Loucy (cell line): ENCODE results near the gene NUP188.

Experiments
- H2AFZ ChIP-seq: fragments of 200-600 bp; sonication (generic); 2 replicates; pipeline ENCODE4 v1.6.0; 2016; ENCODE audit warnings: antibody characterized with exemption, mild to moderate bottlenecking, low read length, moderate library complexity
- H3F3A ChIP-seq: fragments of 200-600 bp; 2 replicates; pipeline ENCODE4 v1.6.0; 2016; ENCODE audit warnings: antibody characterized with exemption, low read depth, mild to moderate bottlenecking
- H3K27me3 ChIP-seq: fragments of 200-600 bp; sonication (generic); 2 replicates; pipeline ENCODE4 v1.6.1; 2014; ENCODE audit warnings: low read length, mild to moderate bottlenecking; ENCODE audit not compliant: insufficient read depth, poor library complexity, severe bottlenecking
- H3K36me3 ChIP-seq: fragments of 200-600 bp; sonication (generic); 2 replicates; pipeline ENCODE4 v1.6.1; 2016; ENCODE audit warnings: low read length; ENCODE audit not compliant: insufficient read depth
- H3K4me1 ChIP-seq: fragments of 200-600 bp; sonication (generic); 2 replicates; pipeline ENCODE4 v1.5.1; 2014; ENCODE audit warnings: low read length, mild to moderate bottlenecking; ENCODE audit not compliant: insufficient read depth, poor library complexity, severe bottlenecking
- H3K4me2 ChIP-seq: fragments of 200-600 bp; sonication (generic); 2 replicates; pipeline ENCODE4 v1.6.0; 2014; ENCODE audit warnings: antibody characterized with exemption, low read length, low read depth, mild to moderate bottlenecking; ENCODE audit not compliant: poor library complexity, severe bottlenecking
- H3K4me3 ChIP-seq: fragments of 200-600 bp; sonication (generic); 2 replicates; pipeline ENCODE4 v1.5.1; 2014; ENCODE audit warnings: low read length, mild to moderate bottlenecking, mixed read lengths; ENCODE audit not compliant: poor library complexity, severe bottlenecking
- H3K79me2 ChIP-seq: fragments of 200-600 bp; sonication (generic); 2 replicates; pipeline ENCODE4 v1.6.1; 2014; ENCODE audit warnings: low read length; ENCODE audit not compliant: insufficient read depth
- H3K9ac ChIP-seq: fragments of 200-600 bp; sonication (generic); 2 replicates; pipeline ENCODE4 v1.6.0; 2014; ENCODE audit warnings: mild to moderate bottlenecking, low read depth, low read length, moderate library complexity; ENCODE audit not compliant: poor library complexity, severe bottlenecking
- H3K9me2 ChIP-seq: fragments of 200-600 bp; sonication (generic); replicated peaks from 2 replicates; pipeline ENCODE4 v1.6.1; 2016; ENCODE audit warnings: low read depth, low read length, mixed read lengths
- H3K9me3 ChIP-seq: fragments of 200-600 bp; sonication (generic); 2 replicates; pipeline ENCODE4 v1.6.1; 2014; ENCODE audit warnings: mild to moderate bottlenecking, antibody characterized with exemption, low read length, low read depth; ENCODE audit not compliant: insufficient read depth
- H4K20me1 ChIP-seq: fragments of 200-600 bp; sonication (generic); 2 replicates; pipeline ENCODE4 v1.6.0; 2014; ENCODE audit warnings: antibody characterized with exemption, low read length, mild to moderate bottlenecking; ENCODE audit not compliant: insufficient read depth, poor library complexity, severe bottlenecking
- EZH2phosphoT487 ChIP-seq: fragments of 200-600 bp; IDR thresholded peaks from 2 replicates; pipeline ENCODE4 v1.6.1; 2018; ENCODE audit warnings: antibody characterized with exemption, mild to moderate bottlenecking, moderate library complexity, borderline replicate concordance
- TF ChIP-seq, protein P1 (sequence below): fragments of 200-600 bp; sonication (generic); conservative IDR thresholded peaks from 2 replicates; pipeline ENCODE4 v1.5.1; 2014; ENCODE audit warnings: mild to moderate bottlenecking, antibody characterized with exemption, low read length

NUP188 gene

DNA sequence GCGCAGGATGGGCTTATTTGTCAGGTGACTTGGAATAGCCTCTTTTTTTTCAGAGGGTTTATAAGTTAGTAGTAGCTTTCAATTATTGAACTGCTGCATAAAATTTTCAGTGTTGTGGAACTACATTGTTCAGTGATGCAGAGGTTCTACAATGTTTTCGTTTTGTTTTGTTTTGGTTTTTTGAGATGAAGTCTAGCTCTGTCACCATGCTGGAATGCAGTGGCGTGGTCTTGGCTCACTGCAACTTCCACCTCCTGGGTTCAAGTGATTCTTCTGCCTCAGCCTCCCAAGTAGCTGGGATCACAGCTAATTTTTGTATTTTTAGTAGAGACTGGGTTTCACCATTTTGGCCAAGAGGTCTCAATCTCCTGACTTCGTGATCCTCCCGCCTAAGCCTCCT lies 22.0 kb downstream of the NUP188 start:
- no peak for TF ChIP-seq EZH2phosphoT487
- TF ChIP-seq, protein P1, sequence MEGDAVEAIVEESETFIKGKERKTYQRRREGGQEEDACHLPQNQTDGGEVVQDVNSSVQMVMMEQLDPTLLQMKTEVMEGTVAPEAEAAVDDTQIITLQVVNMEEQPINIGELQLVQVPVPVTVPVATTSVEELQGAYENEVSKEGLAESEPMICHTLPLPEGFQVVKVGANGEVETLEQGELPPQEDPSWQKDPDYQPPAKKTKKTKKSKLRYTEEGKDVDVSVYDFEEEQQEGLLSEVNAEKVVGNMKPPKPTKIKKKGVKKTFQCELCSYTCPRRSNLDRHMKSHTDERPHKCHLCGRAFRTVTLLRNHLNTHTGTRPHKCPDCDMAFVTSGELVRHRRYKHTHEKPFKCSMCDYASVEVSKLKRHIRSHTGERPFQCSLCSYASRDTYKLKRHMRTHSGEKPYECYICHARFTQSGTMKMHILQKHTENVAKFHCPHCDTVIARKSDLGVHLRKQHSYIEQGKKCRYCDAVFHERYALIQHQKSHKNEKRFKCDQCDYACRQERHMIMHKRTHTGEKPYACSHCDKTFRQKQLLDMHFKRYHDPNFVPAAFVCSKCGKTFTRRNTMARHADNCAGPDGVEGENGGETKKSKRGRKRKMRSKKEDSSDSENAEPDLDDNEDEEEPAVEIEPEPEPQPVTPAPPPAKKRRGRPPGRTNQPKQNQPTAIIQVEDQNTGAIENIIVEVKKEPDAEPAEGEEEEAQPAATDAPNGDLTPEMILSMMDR = no peak
- H3K9ac ChIP-seq = no peak overlapping the region
- no peaks in the 10 kb centered on the region for H3K27me3 ChIP-seq
- H3K4me3 ChIP-seq = no peak overlapping the region
- no peaks in the 10 kb centered on the region for H3K9me3 ChIP-seq
- H2AFZ ChIP-seq = no peak overlapping the region
- H3K36me3 ChIP-seq = peaks cover 24% of the 10 kb centered on the region; the same call in 1 of the 2 replicates
- H3K9me2 ChIP-seq = no peaks in the 10 kb centered on the region
- no peaks in the 10 kb centered on the region for H3F3A ChIP-seq
- no peak overlapping the region for H3K4me2 ChIP-seq
- no peaks in the 10 kb centered on the region for H3K4me1 ChIP-seq
- H4K20me1 ChIP-seq = no peaks in the 10 kb centered on the region
- H3K79me2 ChIP-seq = no peaks in the 10 kb centered on the region

DNA sequence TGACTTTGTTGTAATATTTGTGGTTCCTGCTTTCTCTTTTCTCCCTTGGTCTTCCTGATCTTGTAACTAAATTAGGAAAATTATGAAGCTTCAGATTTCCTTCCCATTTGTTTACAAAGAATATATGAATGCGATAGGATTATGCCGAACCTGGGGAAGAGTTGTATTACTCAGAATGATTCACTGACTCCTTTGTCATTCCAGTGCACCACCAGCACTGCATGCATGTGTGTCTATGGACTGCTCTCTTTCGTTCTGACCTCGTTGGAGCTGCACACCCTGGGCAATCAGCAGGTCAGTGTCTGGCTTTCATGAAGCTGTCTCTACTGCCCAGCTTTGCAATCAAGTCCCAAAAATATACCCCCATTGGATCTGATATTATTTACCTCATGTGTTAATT lies 25.5 kb downstream of the NUP188 start:
- Histone ChIP-seq H3K9me3 (no peaks in the 10 kb centered on the region), H3K4me3 (no peak overlapping the region), H3K79me2 (no peaks in the 10 kb centered on the region), H3K9me2 (no peaks in the 10 kb centered on the region), H3K36me3 (peaks cover 38% of the 10 kb centered on the region; the same call in 1 of the 2 replicates), H3K27me3 (no peaks in the 10 kb centered on the region), H3K9ac (no peak overlapping the region), H2AFZ (no peak overlapping the region), H4K20me1 (no peaks in the 10 kb centered on the region), H3F3A (no peaks in the 10 kb centered on the region), H3K4me2 (no peak overlapping the region), H3K4me1 (no peaks in the 10 kb centered on the region)
- TF ChIP-seq, protein P1 = no peak
- no peak for TF ChIP-seq EZH2phosphoT487

DNA sequence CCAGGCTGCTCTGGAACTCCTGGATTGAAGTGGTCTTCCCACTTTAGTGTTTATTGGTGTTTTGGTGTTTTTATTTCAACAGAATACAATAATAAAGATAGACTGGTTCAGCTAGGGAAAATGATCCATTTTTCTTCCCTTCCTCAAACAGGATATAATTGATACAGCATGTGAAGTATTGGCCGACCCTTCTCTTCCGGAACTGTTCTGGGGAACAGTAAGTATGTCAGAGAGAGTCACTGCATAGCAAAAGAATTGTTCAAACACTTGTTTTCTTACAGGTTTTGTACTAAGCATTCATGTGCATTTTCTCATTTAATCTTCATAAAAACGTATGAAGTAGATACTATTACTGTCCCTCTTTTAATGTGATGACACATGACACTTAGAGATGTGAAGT lies 31.6 kb downstream of the NUP188 start:
- no peaks in the 10 kb centered on the region for H3F3A ChIP-seq
- no peak overlapping the region for H3K4me2 ChIP-seq
- H3K79me2 ChIP-seq = no peaks in the 10 kb centered on the region
- H2AFZ ChIP-seq = no peak overlapping the region
- no peaks in the 10 kb centered on the region for H3K9me2 ChIP-seq
- H3K4me1 ChIP-seq = no peaks in the 10 kb centered on the region
- H3K9me3 ChIP-seq = no peaks in the 10 kb centered on the region
- no peak overlapping the region for H3K4me3 ChIP-seq
- no peaks in the 10 kb centered on the region for H3K27me3 ChIP-seq
- H3K9ac ChIP-seq = no peak overlapping the region
- H3K36me3 ChIP-seq = peaks cover 55% of the 10 kb centered on the region; the same call in 1 of the 2 replicates
- no peaks in the 10 kb centered on the region for H4K20me1 ChIP-seq
- TF ChIP-seq, protein P1 = no peak
- no peak for TF ChIP-seq EZH2phosphoT487
